KMS-11 (cell line): ENCODE data around the gene ARHGAP24.

Experiments
- H2AFZ ChIP-seq: fragments of 200-600 bp; sonication (generic); 2 replicates; pipeline ENCODE4 v1.6.1; 2016; ENCODE audit warnings: antibody characterized with exemption, mixed run types, low read depth
- H3K27ac ChIP-seq: fragments of 200-600 bp; sonication (generic); 2 replicates; pipeline ENCODE4 v1.6.1; 2016; ENCODE audit warnings: mild to moderate bottlenecking, mixed run types
- H3K27me3 ChIP-seq: fragments of 200-600 bp; sonication (generic); 2 replicates; pipeline ENCODE4 v1.6.1; 2017; ENCODE audit warnings: mild to moderate bottlenecking, low read depth, mixed run types, moderate library complexity; ENCODE audit not compliant: insufficient read depth
- H3K36me3 ChIP-seq: fragments of 200-600 bp; sonication (generic); 2 replicates; pipeline ENCODE4 v1.6.1; 2017; ENCODE audit warnings: mild to moderate bottlenecking, mixed run types; ENCODE audit not compliant: insufficient read depth
- H3K4me1 ChIP-seq: fragments of 200-600 bp; sonication (generic); 2 replicates; pipeline ENCODE4 v1.6.1; 2016; ENCODE audit warnings: mild to moderate bottlenecking, low read depth, mixed run types; ENCODE audit not compliant: poor library complexity, severe bottlenecking
- H3K4me2 ChIP-seq: fragments of 200-600 bp; sonication (generic); 2 replicates; pipeline ENCODE4 v1.7.0; 2016; ENCODE audit warnings: mild to moderate bottlenecking, mixed run types
- H3K4me3 ChIP-seq: fragments of 200-600 bp; sonication (generic); IDR thresholded peaks from 2 replicates; pipeline ENCODE4 v1.6.1; 2017; ENCODE audit warnings: low read depth, low read length, mixed read lengths; ENCODE audit not compliant: insufficient read depth
- H3K79me2 ChIP-seq: fragments of 200-600 bp; sonication (generic); 2 replicates; pipeline ENCODE4 v1.6.1; 2016; ENCODE audit warnings: low read depth, mixed run types; ENCODE audit not compliant: insufficient read depth
- H3K9ac ChIP-seq: fragments of 200-600 bp; sonication (generic); 2 replicates; pipeline ENCODE4 v1.6.1; 2016; ENCODE audit warnings: mild to moderate bottlenecking, mixed run types
- H4K20me1 ChIP-seq: fragments of 200-600 bp; sonication (generic); 2 replicates; pipeline ENCODE4 v1.6.1; 2016; ENCODE audit warnings: mild to moderate bottlenecking, mixed run types; ENCODE audit not compliant: insufficient read depth
- TF ChIP-seq, protein P1 (sequence below): fragments of 200-600 bp; sonication (generic); conservative IDR thresholded peaks from 2 replicates; pipeline ENCODE4 v1.6.1; 2017; ENCODE audit warnings: low read depth, mild to moderate bottlenecking, antibody characterized with exemption, low read length, moderate library complexity, mixed read lengths

ARHGAP24 gene

DNA sequence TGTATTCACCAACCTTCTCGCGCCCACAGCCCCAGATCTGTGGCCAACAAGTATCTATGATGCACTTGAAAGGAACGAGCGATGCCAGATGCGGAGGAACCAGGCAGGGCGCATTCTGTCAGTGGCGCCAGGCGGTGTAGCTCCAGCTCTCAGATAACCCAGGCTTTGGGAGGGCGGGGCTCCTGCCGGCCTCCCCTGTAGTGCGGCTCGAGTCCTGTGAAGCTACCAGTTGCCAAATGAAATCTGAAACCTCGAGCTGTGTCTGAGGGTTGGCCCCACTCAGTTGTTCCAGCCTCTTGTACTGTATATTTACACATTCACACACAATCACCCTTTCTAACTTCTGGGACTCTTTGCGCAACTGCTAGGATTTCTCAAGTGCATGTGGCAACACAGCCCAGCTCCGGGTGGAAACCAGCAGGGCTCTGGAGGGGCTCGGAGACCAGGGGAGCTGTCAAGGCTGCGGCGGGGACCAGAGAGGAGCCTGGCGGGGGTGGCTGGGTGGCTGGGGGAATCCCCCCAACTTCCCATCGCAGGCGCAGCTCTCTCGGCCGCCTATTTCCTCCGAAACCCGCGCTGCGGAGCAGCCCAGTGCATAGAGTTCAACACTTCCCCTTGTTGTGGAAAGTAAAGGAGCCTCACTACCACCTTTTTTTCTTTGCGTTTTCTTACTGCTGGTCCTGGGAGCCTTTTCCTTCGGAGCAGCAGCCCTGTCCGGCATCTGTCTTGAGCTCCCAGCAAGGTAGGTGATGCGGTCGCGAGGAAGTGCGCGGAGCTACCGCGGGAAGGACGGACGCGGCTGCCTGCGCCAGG lies at the start of gene ARHGAP24:
TSS of gene ARHGAP24 (plus strand) at position 333 of the 813 bp plus-strand sequence.
- no peaks in the 10 kb centered on the region for H4K20me1 ChIP-seq
- H3K4me1 ChIP-seq: peaks cover 18% of the 10 kb centered on the region
- H3K36me3 ChIP-seq: no peaks in the 10 kb centered on the region
- no peaks in the 10 kb centered on the region for H3K79me2 ChIP-seq
- H3K27ac ChIP-seq: peak within 1 kb of the TSS; percentile 68
- H3K27me3 ChIP-seq: no peaks in the 10 kb centered on the region
- peak within 1 kb of the TSS; percentile 91 for H2AFZ ChIP-seq
- peak within 1 kb of the TSS; percentile 85 for H3K4me2 ChIP-seq
- peak within 1 kb of the TSS; percentile 83 for H3K4me3 ChIP-seq
- H3K9ac ChIP-seq: peak within 1 kb of the TSS; percentile 63
- TF ChIP-seq, protein P1, sequence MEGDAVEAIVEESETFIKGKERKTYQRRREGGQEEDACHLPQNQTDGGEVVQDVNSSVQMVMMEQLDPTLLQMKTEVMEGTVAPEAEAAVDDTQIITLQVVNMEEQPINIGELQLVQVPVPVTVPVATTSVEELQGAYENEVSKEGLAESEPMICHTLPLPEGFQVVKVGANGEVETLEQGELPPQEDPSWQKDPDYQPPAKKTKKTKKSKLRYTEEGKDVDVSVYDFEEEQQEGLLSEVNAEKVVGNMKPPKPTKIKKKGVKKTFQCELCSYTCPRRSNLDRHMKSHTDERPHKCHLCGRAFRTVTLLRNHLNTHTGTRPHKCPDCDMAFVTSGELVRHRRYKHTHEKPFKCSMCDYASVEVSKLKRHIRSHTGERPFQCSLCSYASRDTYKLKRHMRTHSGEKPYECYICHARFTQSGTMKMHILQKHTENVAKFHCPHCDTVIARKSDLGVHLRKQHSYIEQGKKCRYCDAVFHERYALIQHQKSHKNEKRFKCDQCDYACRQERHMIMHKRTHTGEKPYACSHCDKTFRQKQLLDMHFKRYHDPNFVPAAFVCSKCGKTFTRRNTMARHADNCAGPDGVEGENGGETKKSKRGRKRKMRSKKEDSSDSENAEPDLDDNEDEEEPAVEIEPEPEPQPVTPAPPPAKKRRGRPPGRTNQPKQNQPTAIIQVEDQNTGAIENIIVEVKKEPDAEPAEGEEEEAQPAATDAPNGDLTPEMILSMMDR: no peak; the same call in 1 of the 2 replicates

DNA sequence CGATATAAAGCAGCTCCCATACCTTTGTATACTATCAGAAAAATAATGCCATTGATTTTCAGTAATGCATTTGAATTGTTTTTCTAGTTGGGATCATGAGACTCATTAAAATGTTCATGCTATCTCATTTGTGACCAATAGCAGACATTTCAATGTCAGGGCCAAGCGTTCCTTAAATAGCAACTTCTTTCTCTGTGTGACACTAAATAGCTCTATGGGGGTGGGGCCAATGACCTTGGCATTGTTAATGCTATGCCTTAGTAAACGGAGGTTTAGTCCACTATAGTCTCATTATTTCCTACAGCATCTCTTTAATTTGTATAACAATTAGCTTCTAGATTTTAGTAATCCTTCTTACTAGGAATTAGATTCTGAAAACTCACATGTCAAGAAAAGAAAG lies 48.6 kb upstream of the ARHGAP24 start:
- TF ChIP-seq, protein P1: no peak
- no peaks in the 10 kb centered on the region for H3K27me3 ChIP-seq
- H4K20me1 ChIP-seq: no peaks in the 10 kb centered on the region
- H2AFZ ChIP-seq: no peak overlapping the region
- H3K9ac ChIP-seq: no peak overlapping the region
- H3K4me3 ChIP-seq: no peak overlapping the region
- no peaks in the 10 kb centered on the region for H3K79me2 ChIP-seq
- H3K4me2 ChIP-seq: no peak overlapping the region
- no peaks in the 10 kb centered on the region for H3K4me1 ChIP-seq
- H3K27ac ChIP-seq: no peak overlapping the region
- no peaks in the 10 kb centered on the region for H3K36me3 ChIP-seq

DNA sequence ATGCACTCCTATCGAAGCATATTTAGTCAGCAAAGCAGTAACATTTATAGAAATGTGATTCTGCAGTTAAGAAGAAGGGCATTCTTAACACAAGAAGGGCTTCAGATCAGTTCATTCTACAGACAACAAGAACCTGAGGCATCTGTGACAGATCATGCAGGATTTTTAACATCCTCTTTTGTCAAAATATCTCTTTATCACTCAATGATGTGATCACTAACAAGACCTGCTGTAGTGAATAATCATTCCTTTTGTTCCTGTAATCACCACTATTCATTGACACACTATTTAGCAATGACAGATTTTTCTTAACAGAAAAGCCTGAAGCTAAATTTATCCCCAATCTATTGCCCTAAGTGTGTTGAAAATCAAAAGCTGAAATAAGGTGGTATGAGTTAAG lies 47.8 kb upstream of the ARHGAP24 start:
- no peaks in the 10 kb centered on the region for H3K4me1 ChIP-seq
- no peaks in the 10 kb centered on the region for H3K27me3 ChIP-seq
- no peak overlapping the region for H3K4me3 ChIP-seq
- TF ChIP-seq, protein P1: no peak
- no peaks in the 10 kb centered on the region for H3K79me2 ChIP-seq
- H4K20me1 ChIP-seq: no peaks in the 10 kb centered on the region
- H3K36me3 ChIP-seq: no peaks in the 10 kb centered on the region
- no peak overlapping the region for H3K27ac ChIP-seq
- H3K9ac ChIP-seq: no peak overlapping the region
- H2AFZ ChIP-seq: no peak overlapping the region
- H3K4me2 ChIP-seq: no peak overlapping the region

DNA sequence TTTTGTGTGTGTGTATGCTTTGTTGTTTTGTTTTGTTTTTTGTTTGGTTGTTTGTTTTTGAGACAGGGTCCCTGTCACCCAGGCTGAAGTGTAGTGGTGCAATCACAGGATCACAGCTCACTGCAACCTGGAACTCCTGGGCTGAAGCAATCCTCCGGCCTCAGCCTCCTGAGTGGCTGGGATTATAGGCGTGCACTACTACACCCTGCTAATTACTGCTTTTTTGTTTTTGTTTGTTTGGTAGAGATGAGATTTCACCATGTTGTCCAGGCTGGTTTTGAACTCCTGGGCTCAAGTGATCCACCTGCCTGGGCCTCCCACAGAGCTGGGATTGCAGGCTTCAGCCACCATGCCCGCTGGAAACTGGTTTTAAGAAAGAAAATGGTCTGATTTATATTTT lies 44.7 kb upstream of the ARHGAP24 start:
- H3K4me2 ChIP-seq: no peak overlapping the region
- no peaks in the 10 kb centered on the region for H3K36me3 ChIP-seq
- H3K9ac ChIP-seq: no peak overlapping the region
- no peaks in the 10 kb centered on the region for H4K20me1 ChIP-seq
- TF ChIP-seq, protein P1: no peak
- H2AFZ ChIP-seq: no peak overlapping the region
- H3K27me3 ChIP-seq: no peaks in the 10 kb centered on the region
- no peaks in the 10 kb centered on the region for H3K79me2 ChIP-seq
- no peak overlapping the region for H3K4me3 ChIP-seq
- no peaks in the 10 kb centered on the region for H3K4me1 ChIP-seq
- H3K27ac ChIP-seq: no peak overlapping the region
